Esophagus squamous epithelium (tissue), 4 donors: Measurements from ENCODE around the gene AOX1.

Experiments used
- POLR2A ChIP-seq, 4 donors: fragments of 450-650 bp; IDR thresholded peaks; one replicate each; pipeline ENCODE4 v1.6.1; 2017; ENCODE audit warnings: antibody characterized with exemption in 4 of 4, mild to moderate bottlenecking in 4 of 4, moderate library complexity in 3 of 4
- TF ChIP-seq, protein P1 (sequence below), 6 experiments: fragments of 450-650 bp in 4 of 6; fragments of 200-600 bp in 2 of 6; sonication (generic) in 2 of 6; IDR thresholded peaks; one replicate each; pipeline ENCODE4 v1.5.1; 2016 to 2019; ENCODE audit warnings: antibody characterized with exemption in 6 of 6, mild to moderate bottlenecking in 4 of 6, moderate library complexity in 4 of 6

- TF ChIP-seq, protein P1, sequence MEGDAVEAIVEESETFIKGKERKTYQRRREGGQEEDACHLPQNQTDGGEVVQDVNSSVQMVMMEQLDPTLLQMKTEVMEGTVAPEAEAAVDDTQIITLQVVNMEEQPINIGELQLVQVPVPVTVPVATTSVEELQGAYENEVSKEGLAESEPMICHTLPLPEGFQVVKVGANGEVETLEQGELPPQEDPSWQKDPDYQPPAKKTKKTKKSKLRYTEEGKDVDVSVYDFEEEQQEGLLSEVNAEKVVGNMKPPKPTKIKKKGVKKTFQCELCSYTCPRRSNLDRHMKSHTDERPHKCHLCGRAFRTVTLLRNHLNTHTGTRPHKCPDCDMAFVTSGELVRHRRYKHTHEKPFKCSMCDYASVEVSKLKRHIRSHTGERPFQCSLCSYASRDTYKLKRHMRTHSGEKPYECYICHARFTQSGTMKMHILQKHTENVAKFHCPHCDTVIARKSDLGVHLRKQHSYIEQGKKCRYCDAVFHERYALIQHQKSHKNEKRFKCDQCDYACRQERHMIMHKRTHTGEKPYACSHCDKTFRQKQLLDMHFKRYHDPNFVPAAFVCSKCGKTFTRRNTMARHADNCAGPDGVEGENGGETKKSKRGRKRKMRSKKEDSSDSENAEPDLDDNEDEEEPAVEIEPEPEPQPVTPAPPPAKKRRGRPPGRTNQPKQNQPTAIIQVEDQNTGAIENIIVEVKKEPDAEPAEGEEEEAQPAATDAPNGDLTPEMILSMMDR (IDR thresholded peaks at IDR 0.05) = no peak
- TF ChIP-seq POLR2A (IDR thresholded peaks at IDR 0.05) = no peak
These were observed 70.2 kb downstream of the AOX1 start for GRCh38 chr2:200655918-200656580.
